ENCODE results near the gene THOC6.
"Not testable (repeated sequence)": the region's sequence is repeated elsewhere in the genome, so short reads cannot be mapped to it uniquely, and the experiment has no call there.

The THOC6 gene

DNA sequence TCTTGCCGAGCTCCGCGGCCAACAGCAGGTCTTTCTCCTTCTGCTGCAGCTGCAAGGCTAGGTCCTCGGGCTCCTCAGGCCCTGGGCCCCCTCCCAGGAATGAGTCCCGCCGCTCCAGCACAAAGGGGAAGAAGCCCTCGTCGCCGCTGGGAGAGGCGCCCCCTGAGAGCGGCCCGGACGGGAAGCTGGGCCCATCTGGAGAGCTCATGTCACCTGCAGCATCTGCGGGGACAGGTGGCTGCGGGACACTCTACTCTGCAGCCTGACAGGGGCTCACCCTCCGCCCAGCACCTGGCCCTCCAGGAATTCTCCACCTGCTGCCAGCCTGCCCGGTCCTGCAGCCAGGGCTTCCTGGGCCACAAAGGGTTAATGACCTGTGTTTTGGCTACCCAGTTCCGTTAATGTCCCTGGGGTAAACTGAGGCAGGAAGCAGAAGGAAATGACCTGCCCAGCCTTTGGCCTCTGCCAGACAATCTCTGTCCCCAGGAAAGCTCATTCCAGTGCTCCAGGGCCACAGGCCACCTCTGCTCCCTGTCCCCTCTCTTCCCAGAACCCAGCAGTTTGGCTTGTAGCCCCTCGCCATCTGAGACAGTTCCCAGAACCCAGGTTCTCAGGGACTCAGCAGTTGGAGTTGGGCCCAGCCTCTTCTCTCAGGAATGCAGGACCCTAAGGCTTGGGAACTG lies 11.6 kb downstream of the THOC6 start:
- no peak for DNase-seq

- no peak for DNase-seq
Measured at GRCh38 chr16:3035972-3036725, 12.3 kb downstream of the THOC6 start.

GRCh38 chr16:3036726-3037315 lies 13.0 kb downstream of the THOC6 start, which contains the start of gene BICDL2:
BICDL2 (minus strand) TSS chr16:3036944; CDS start chr16:3035496, 1,448 bp downstream.
- DNase-seq = no peak

DNA sequence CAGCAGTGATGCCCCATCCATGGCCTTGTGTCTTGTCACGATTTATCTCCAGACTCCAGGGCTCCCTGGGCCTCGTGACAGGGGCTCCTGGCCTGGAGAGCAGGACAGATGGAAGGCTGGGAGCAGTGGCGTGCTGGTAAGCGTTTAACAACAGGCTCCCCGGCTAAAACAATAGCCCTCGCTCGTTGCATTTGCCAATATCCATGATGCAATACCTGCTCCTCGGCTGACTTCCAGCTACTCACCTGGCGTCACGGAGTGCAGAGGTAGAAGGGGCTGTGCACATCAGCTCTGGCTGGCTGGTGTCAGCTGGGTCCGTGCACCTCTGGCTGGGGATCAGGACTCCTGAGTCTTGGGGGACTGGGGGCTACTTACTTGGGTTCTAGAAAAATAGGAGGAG lies 14.4 kb downstream of the THOC6 start:
- DNase-seq = no peak

DNA sequence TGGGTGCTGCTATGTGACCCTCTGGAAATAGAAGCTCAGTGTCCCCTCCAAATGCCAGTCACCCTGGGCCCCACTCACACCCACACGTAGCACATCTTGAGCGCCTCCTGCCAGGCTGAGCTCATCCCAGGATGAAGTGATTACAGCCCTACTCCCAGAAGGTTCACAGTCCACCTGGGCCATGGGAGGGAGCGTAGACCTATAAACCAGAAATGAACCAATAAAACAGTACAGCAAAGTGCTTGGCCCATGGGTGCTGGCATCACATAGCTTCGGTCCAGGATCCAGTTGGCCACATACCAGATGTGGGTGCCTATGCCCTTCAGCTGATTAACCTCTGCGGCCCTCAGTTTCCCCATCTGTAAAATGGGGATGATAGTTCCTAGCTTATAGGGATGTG lies 15.1 kb downstream of the THOC6 start:
- DNase-seq = no peak

- no peak for DNase-seq
Measured at GRCh38 chr16:3042376-3042775, 18.5 kb downstream of the THOC6 start.

GRCh38 chr16:3044708-3045107 lies 20.9 kb downstream of the THOC6 start:
- DNase-seq = no peak

DNA sequence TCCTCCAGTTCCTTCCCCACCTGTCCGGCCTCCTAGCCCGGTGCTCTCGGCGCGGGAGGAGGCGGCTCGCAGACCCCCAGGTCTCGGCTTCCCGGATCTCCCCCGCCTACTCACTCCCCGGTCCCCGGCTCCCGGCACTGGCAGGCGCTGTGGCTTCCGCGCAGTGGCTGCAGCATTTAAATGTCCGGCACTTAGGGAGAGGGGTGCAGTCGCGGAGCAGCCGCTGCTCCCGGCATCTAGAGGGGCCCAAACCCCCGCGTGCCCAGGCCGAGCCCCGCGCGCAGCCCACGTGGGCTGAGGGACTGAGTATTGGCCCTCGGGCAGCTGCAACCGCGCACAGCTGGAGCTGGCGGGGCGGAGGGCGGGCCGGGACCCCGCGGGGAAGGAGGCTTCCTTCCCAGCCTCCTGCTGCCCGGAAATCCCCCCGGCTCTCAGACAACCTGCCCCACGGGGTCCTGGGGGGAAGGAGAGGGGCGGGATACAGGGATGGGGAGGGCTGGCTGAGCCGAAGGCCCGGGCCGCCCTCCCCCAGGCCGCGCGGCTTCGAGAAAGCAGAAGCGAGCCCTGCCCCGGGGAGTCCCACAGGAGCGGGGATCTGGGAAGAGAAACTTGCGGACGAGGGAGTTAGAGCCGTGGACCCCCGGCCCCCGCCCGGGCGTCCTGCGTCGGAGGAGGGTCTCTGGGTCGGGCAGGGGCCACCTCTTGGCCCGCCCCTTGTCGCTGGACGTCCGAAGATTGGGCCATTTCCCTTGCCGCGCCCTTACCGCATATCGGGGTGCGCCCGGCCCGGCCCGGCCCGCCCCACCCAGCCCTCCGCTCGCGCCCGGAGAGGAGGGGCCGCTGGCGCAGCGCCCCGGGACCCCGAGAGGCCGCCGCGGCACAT lies 22.2 kb downstream of the THOC6 start, which contains the start of gene MMP25:
TSS of gene MMP25 (plus strand) at position 804 of the 883 bp plus-strand sequence. CDS start 357 bp downstream, outside the sequence.
- DNase-seq = no peak

DNA sequence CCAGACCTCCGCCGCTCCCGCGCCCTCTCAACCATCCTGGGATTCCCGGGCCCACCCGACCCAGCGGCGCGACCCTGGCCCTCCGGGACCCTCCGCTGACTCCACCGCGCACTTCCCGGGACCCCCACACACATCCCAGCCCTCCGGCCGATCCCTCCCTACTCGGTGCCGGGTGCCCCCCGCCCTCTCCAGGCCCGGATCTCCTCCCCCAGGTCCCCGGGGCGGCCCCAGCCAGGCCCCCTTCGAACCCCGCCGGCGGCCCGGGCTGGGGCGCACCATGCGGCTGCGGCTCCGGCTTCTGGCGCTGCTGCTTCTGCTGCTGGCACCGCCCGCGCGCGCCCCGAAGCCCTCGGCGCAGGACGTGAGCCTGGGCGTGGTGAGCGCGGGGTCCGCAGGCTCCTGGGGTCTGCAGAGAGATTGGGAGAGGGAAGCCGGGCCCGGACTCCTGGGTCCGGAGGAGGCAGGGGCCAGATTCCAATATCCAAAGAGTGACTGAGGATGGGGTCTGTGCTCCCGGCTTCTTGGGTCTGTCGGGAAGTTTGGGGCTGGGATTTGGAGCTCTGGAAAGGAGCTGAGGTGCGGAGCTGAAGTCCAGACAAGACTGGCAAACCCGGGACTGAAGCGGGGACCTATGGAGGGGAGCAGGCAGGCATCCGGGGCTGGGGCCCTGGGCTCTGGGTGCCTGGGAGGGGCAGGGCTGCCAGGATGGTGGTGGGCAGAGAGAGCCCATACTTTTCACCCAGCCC lies 23.0 kb downstream of the THOC6 start:
- no peak for DNase-seq

GRCh38 chr16:3047387-3047720 lies 23.5 kb downstream of the THOC6 start:
- no peak for DNase-seq

GRCh38 chr16:3049921-3050481 lies 26.2 kb downstream of the THOC6 start:
- DNase-seq = no peak

DNA sequence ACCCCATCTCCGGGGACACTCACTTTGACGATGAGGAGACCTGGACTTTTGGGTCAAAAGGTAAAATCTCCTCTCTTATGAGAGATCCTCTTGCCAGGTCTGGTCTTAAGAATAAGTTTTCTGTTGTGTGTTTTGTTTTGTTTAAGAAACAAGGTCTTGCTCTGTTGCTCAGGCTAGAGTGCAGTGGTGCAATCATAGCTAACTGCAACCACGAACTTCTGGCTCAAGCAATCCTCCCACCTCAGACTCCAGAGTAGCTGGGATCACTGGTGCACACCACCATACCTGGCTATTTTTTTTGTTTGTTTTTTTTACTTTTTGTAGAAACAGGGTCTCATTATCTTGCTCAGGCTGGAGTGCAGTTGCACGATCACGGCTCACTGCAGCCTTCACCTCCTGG lies 26.7 kb downstream of the THOC6 start:
- no peak for DNase-seq

GRCh38 chr16:3051009-3051408 lies 27.2 kb downstream of the THOC6 start:
- no peak for DNase-seq

DNA sequence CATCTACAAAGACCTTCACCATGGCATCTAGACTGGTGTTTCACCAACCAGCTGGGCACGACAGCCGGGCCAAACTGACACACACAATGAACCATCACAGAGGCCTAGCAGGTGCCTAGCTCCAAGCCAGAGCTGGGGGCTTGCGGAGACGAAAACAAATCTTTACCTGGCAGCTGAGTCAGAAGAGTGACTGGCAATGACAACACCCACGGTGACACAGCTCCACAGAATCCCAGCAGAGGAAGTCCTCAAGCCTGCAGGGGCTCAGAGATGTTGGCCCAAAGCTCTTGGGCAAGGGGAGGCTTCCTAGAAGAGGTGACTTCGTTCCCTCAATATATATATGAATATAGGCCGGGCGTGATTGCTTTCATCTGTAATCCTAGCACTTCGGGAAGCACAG lies 27.7 kb downstream of the THOC6 start:
- peak in 1 of 2 donors; percentile 44 for DNase-seq

GRCh38 chr16:3052571-3053329 lies 28.9 kb downstream of the THOC6 start:
- DNase-seq = not testable (repeated sequence)

DNA sequence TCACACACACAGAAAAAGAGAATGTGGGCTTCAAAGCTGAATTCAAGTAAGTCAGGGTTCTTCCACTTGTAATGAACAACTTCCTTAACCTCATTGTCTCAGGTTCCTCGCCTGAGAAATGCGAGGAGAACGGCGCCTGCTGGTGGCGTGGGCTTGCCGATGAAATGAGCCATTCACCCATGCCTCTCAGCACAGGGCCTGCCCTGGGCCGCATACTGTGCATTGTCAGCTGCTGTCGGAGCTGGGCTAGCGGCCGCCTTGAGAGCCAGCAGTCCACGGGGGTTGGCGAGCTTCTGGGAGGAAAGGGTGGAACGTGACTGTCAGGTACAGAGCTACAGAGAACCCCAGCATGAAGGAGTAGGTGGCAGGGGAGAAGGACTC lies 29.5 kb downstream of the THOC6 start:
- not testable (repeated sequence) for DNase-seq

DNA sequence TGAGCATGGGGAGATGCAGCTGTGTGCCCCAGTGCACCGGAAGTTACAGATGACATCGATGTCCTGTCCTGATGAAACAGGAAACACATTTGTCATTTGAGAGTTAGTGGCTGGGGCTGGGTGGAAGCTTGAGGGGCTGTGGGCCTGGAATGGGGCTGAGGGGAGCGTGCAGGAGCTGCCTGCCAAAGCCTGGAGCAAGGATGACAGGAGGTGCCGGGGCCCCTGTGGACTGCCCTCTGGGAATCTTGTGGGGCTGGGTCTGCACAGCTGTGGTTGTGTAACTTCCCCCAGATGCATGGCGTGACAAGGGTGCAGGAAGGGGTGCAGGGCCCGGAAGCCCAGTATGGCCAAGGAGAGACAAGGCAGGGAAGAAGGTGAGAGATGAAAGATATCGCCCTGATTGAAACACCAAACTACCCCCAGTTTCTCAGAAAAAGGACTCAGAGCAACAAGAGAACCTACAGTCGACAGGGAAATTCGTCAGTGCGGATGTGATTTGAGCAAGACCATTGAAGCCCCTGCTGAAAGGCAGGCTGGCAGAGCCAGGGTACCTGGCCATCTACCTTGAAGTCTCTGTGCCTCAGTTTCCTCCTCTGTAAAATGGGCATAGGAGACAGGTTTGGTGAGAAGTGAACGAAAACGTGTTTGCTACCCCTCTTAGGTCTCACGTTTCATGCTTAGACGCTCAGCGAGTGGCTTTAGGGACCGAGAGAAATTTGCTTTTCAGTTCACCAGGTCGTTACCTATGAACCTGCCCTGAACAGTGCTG lies 31.3 kb downstream of the THOC6 start:
- DNase-seq = no peak

DNA sequence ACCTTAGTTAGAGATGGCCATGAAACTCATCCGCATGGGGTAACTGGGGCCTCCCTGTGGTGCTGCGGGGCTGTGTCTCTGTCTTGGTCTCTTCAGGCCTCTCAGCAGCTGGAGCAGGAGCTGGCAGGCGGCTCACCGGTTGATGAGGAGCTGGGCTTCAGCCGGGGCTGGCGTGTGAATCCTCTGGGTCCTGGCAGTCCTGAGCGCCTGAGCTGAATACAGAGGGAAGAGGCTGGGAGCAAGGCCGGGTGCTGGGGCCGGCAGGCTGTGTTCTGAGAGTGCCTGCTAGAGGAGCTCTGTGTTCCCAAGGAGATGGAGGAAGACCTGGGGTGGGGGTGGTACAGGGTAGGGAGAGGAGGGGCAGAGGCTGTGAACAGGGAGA lies 31.9 kb downstream of the THOC6 start:
- not testable (repeated sequence) for DNase-seq

DNA sequence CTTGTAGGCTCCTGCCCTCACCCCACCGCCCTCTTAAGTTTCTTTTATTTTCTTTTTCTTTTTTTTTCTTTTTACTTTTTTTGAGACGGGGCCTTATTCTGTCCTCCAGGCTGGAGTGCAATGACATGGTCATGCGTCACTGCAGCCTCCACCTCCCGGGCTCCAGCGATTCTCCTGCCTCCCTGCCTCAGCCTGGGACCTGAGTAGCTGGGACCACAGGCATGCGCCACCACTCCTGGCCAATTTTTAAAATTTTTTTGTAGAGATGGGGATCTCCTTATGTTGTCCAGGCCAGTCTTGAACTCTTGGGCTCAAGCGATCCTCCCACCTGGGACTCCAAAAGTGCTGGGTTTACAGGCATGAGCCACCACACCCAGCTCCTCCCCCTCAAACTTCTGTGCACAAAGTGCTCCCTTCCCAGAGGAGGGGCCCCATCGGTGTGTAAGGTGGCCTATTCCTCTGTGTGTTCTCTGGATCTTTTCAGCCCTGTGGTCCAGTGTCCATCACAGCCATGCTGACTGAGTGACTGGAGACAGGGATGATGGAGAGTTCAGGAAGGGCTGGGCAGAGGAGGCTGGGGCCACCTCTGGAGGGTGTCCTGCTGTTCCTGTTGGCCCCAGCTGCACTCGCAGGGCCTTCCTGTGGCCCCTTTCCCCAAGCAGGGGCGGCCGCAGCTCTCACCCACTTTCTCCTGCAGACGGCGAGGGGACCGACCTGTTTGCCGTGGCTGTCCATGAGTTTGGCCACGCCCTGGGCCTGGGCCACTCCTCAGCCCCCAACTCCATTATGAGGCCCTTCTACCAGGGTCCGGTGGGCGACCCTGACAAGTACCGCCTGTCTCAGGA lies 32.7 kb downstream of the THOC6 start:
- no peak for DNase-seq
